Mammary epithelial cell (primary cell): Measurements from ENCODE around the gene YWHAQ.

Source experiments
- EZH2 ChIP-seq: IDR thresholded peaks from 2 replicates; pipeline ENCODE4 v1.6.1; 2012; ENCODE audit warnings: low read length, inconsistent platforms, borderline replicate concordance
- TF ChIP-seq, protein P1 (sequence below), 2 donors: IDR thresholded peaks in 1 of 2; conservative IDR thresholded peaks in 1 of 2; 2 replicates each; pipeline ENCODE4 v1.5.1; 2011 to 2012; ENCODE audit warnings: inconsistent platforms in 2 of 2, low read length in 2 of 2, mild to moderate bottlenecking in 2 of 2, control low read depth in 1 of 2, low read depth in 1 of 2; ENCODE audit not compliant: insufficient read depth in 1 of 2; ENCODE audit errors: extremely low read depth in 1 of 2

DNA sequence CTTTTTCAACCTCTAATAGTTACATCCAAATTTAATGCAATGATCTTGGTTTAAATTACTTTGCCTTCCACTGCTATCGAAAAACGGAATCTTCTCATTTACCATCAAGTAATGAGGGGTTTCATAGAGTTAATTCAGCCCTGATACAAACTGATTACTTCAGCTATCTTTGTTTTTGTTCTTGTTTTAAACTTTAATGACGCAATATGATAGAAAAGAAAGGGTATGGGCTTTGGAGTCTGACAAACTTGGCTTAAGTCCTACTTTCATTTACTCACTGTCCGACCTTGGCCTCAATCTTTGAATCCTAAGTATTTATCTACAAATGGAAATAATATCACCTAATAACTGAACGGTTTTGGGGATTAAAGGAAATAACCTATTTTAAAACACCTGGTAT is 91.3 kb downstream of the YWHAQ start:
- TF ChIP-seq, protein P1, sequence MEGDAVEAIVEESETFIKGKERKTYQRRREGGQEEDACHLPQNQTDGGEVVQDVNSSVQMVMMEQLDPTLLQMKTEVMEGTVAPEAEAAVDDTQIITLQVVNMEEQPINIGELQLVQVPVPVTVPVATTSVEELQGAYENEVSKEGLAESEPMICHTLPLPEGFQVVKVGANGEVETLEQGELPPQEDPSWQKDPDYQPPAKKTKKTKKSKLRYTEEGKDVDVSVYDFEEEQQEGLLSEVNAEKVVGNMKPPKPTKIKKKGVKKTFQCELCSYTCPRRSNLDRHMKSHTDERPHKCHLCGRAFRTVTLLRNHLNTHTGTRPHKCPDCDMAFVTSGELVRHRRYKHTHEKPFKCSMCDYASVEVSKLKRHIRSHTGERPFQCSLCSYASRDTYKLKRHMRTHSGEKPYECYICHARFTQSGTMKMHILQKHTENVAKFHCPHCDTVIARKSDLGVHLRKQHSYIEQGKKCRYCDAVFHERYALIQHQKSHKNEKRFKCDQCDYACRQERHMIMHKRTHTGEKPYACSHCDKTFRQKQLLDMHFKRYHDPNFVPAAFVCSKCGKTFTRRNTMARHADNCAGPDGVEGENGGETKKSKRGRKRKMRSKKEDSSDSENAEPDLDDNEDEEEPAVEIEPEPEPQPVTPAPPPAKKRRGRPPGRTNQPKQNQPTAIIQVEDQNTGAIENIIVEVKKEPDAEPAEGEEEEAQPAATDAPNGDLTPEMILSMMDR (conservative IDR thresholded peaks at IDR 0.05 in 1 of 2, IDR thresholded peaks at IDR 0.05 in 1 of 2; ENCODE audit: extremely low read depth in 1 of 2, insufficient read depth in 1 of 2, low read depth in 1 of 2, low read length in 2 of 2), result no peak
- no peak for TF ChIP-seq EZH2
